H1 (cell line): ENCODE data around the gene SPSB2.

ENCODE experiments used
- BRCA1 ChIP-seq: IDR thresholded peaks from 2 replicates; pipeline ENCODE4 v1.6.1; 2012; ENCODE audit warnings: low read depth, low read length, improper control_type of control experiment
- CTCF ChIP-seq, 3 experiments: IDR thresholded peaks; 1 replicate in 2 of 3; 2 replicates in 1 of 3; pipeline versions ENCODE4 v1.5.1 to v1.6.1; 2011; ENCODE audit warnings: low read length in 3 of 3, mild to moderate bottlenecking in 3 of 3, inconsistent platforms in 2 of 3, low read depth in 1 of 3, moderate library complexity in 1 of 3; ENCODE audit not compliant: insufficient read depth in 1 of 3; ENCODE audit errors: control extremely low read depth in 1 of 3
- JUN ChIP-seq: IDR thresholded peaks from 2 replicates; pipeline ENCODE4 v1.6.1; 2011; ENCODE audit warnings: low read depth, mild to moderate bottlenecking, improper control_type of control experiment, low read length
- MAX ChIP-seq: IDR thresholded peaks from 2 replicates; pipeline ENCODE4 v1.6.1; 2012; ENCODE audit warnings: inconsistent platforms
- RNF2 ChIP-seq: fragments of 200-900, 300-1000 bp; sonication (generic); IDR thresholded peaks from 2 replicates; pipeline ENCODE4 v1.7.1; 2016; ENCODE audit warnings: borderline replicate concordance, low read depth, mild to moderate bottlenecking, antibody characterized with exemption, low read length; ENCODE audit not compliant: poor library complexity, severe bottlenecking; ENCODE audit errors: missing control alignments
- SIN3A ChIP-seq, 2 experiments: IDR thresholded peaks in 1 of 2; conservative IDR thresholded peaks in 1 of 2; 2 replicates each; pipeline ENCODE4 v1.6.1; 2011 to 2012; ENCODE audit warnings: low read length in 2 of 2, improper control_type of control experiment in 1 of 2, low read depth in 1 of 2, mild to moderate bottlenecking in 1 of 2

GRCh38 chr12:6904280-6905276, 31.5 kb upstream of the SPSB2 start, which contains the start of gene LRRC23:
- TF ChIP-seq JUN (peak; percentile 61; the same call in 1 of the 2 replicates), RNF2 (no peak), CTCF (IDR thresholded peaks at IDR 0.05; ENCODE audit: control extremely low read depth in 1 of 3, insufficient read depth in 1 of 3, low read depth in 1 of 3, low read length in 3 of 3) (no peak), BRCA1 (no peak), MAX (no peak), SIN3A (conservative IDR thresholded peaks at IDR 0.05 in 1 of 2, IDR thresholded peaks at IDR 0.05 in 1 of 2; ENCODE audit: low read depth in 1 of 2, low read length in 2 of 2) (peak; percentile 95 to 99)
